HG02884 (cell line): ENCODE data around the gene ARF3.
"Not testable (repeated sequence)": the region's sequence is repeated elsewhere in the genome, so short reads cannot be mapped to it uniquely, and the experiment has no call there.

Experiments
- ATAC-seq: cut with Tn5 transposase; IDR thresholded peaks from one replicate; pipeline ENCODE4 v1.9.1; 2021; ENCODE audit warnings: mild to moderate bottlenecking, moderate library complexity; ENCODE audit not compliant: unreplicated experiment

ARF3 gene

DNA sequence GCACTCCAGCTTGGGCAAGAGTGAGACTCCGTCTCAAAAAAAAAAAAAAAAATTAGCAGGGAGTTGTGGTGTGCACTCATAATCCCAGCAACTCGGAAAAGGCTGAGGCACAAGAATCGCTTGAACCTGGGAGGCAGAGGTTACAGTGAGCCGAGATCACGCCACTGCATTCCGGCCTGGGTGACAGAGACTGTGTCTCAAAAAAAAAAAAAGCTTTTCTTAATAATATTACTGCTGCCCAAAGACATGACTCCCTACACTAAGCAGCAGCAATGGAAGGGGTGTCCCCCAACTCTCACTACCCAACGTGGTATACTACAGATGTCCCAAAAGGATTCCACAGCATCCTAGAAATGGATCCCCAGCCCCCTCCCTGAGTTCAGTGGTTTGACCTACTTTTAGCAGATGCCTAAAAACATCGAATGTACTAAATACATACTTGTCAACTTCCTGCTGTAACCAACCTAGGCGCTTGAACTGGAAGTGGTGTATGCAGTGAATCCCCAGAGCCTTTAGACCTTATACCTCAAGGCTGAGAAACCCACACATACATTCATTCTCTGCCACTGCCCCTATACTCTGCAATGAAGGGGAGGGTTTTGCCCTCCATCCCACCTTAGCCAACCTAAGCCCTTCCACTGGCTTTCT lies 23.5 kb downstream of the ARF3 start:
- no peak for ATAC-seq

DNA sequence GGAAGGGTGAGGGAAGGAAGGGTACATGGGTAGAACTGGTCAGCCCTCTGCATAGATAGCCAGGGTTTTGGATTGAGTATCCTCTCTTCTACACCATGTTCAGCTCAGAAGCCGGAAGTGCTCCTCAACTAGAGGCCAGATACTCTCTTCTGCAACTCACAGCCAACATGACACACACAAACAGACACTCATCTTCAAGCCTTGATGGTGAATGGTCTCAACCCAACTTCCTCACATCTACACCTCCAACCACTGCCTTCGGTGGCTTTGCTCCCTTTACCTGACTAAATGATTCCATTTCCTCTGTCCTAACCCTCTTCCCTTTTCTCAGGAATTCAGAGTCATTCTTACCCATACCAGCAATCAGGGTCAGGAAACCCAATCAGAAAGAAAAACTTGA lies 24.4 kb downstream of the ARF3 start:
- no peak for ATAC-seq

- ATAC-seq, result no peak
Measured at GRCh38 chr12:48930475-48930874, 26.8 kb downstream of the ARF3 start.

DNA sequence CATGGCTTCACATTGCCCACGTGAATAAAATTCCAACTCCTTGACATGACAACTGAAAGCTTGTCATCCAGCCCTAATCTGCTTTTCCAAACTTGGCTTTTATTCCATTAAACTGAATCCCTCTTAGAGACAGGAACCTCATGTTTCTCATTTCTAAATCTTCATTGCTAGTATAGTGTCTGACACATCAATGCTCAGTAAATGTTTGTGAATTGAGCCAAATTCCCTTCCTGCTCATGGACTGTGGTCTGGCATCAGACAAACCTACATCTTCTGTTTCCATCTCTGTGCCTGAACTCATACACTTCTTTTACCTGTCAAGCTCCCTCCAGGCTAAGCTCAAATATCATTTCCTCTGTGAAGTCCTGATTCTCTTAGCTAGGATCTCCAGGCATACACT lies 27.7 kb downstream of the ARF3 start:
- ATAC-seq, result no peak

DNA sequence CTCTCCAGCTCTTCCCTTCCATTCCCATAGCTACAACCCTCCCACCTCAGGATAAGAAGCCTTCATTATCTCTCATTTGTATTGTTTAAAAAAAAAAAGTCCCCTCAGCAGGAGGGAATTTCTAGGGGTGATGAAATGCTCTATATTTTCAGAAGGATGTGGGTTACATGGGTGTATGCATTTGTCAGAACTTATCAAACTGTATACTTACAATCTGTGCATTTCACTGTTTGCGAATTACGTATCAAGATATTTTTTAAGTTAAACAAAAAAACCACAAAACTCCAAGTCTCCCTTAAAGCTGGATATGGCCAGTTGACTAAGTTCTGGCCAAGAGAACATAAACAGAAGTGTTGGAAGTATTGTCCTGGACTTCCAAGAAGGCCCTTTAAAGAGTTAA lies 30.0 kb downstream of the ARF3 start:
- no peak for ATAC-seq

DNA sequence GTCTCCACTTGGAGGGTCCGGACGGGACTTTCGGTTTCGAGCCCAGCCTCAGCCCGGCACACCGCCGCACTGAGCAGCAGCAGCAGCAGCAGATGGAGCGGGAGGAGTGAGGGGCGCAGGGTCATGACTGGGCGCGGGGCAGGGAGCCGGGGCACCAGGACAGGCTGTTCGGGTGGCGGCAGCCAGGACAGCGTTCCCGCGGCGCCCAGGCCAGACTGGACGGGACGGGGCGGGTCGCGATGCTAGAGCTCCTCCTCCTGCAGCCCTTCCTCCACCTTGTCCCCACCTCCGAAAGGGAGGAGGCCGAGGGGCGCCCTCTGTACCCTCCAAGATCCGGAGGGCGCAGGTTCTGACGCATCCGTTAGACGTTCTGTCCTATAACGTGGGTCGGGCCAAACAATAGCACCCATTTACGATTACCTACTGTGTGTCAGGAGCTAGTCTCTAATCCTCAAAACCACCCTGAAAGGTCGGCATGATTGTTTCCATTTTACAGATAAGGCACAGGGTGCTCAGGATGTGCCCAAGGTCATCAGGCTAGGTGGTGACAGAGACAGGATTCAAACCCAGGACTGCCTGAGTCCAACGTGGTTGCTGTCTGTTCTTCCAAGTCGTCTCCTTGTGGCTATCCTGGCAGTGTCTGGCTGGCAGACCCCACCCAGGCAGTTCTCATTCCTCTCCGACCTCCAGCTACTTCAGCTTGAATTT lies 31.8 kb downstream of the ARF3 start, which contains the start of gene FKBP11:
TSS of gene FKBP11 (minus strand) at position 189 of the 708 bp plus-strand sequence. CDS start at position 125, 64 bp downstream.
- ATAC-seq, result peak; percentile 59

DNA sequence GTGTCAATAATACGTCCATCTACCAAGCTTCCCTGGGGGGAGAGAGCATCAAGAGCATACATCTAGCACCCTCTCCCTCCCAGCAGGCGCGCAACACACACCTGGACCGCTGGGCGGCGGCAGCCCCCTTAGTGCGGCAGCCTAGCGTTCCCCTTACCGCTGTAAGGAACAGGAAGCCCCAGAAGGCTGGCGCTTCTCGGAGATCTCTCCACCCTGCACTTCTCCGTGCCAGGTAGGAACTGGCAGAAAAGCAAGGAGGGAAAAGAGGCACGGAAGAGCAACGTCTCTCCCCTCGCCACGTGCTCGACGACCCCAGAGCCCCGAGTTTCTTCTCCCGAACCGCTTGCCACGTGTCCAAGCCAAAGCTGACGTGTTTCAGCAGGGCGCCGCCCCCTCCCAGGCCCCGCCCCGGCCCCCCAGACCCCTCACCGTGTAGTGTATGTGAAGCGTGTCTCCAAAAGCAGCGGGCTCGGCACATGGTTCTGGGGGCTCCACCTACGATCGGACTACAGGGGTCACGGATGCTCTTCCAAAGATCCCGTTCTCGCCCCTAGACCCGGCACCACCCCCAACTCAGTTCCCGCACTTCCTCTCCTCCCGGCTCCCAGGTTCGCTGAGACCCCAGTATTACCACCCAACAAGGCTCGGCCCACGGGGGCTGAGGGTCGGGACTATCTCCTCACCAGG lies 32.5 kb downstream of the ARF3 start:
- peak; percentile 78 for ATAC-seq

DNA sequence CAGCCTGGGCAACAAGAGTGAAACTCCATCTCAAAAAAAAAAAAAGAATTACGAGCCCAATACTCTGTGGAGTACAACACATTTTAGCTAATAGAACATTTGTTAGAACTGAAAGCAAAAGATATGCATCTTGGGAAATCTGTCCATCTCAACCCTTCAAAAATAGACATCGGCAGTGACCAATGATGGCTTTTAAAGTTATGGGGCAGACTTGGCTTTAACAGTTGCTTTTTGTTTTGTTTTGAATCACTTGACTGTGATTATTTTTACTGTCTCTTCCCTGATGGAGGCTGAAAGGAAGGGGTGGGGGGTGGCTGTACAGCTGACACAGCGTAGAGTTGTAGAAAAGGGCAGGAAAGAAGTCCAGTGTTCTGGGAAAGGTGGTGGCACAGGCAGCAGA lies 34.2 kb downstream of the ARF3 start:
- no peak for ATAC-seq

- ATAC-seq, result no peak
Measured at GRCh38 chr12:48917857-48918537, 39.3 kb downstream of the ARF3 start.

DNA sequence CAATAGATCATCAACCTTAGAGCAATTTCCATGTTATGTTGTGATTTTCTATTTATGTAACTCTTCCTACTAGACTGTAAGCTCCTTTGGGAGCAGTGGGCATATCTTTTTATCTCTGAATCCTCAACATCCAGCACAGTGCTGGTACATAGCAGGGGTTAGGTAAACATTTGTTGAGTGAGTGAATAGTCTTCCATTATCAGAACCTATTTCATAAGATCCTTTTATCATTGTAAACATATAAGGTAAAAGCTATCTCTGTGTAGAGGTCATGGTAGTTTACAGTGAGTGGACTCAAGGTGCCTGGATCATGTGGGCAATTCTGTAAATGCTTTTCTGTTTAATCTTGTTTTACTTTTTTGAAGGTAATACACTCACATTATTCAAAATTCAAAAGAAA lies 47.1 kb downstream of the ARF3 start:
- no peak for ATAC-seq

DNA sequence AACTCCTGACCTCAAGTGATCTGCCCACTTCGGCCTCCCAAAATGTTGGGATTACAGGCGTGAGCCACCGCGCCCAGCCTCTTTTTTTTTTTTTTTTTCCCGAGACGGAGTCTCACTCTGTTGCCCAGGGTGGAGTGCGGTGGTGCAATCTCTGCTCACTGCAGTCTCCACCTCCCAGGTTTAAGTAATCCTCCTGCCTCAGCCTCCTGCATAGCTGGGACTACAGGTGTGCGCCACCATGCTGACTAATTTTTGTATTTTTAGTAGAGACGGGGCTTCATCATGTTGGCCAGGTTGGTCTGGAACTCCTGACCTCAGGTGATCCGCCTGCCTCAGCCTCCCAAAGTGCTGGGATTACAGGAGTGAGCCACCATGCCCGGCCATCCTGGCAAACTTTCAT lies 47.6 kb downstream of the ARF3 start:
- ATAC-seq, result not testable (repeated sequence)

DNA sequence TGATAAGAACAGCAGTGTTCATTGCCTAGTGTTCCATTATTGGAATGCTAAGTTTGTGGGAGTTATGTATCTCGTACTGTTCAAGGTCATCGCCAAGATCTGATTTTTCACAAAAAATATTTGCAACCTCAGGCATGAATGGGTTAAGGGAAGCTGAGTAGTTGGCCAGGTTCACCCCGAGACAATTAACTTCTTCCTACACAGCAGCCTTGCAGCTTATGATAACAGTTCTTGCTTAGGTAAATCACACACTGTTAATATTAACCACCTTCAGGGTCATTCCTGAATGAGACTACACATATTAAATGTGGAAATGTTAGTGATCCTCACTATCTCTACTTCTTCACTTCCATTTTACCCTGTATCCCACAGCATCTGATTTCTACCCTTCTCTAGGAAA lies 50.0 kb downstream of the ARF3 start:
- ATAC-seq, result no peak

DNA sequence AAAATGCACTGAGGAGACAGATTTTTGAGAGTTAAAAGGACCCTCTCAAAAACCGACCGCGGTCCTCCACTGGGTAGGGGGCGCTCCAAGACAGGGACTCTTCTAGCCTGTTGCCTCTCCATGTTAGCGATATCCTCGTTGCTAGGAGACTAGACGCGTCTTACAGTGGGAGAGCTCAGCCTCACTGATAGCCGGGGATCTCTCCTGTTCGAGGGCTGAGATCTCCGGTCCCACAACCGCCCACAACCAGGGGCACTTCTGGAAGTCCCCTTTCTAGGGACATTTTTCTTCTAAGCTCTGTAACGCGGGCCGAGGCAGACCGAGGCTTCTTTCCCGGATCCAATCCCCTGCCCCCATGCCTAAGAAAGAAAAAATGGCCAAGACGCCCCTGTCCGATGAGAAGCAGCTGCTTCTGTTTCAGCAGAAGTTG lies 53.3 kb downstream of the ARF3 start:
- peak; percentile 75 for ATAC-seq

GRCh38 chr12:48903363-48903981 lies 53.8 kb downstream of the ARF3 start:
- no peak for ATAC-seq

- ATAC-seq, result no peak
Measured at GRCh38 chr12:48901278-48901677, 56.0 kb downstream of the ARF3 start.

DNA sequence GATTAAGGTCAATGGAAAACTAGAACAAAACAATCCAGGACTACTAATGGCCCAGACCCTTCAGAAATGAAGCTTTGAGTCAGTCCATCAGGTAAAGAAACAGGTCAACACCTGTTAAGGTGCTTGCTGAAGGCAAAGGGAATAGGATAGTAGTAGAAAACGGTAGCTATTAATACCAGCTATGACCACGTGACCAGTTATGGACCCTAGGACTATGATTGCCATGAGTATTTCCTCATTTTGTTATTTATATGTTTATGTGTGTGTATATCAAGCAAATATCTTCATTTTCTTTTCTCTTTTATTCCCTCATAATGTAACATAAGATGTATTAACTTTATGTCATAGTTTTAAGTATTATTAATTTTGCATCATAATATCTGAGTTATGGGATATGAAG lies 57.6 kb downstream of the ARF3 start:
- no peak for ATAC-seq

GRCh38 chr12:48894271-48894670 lies 63.0 kb downstream of the ARF3 start:
- no peak for ATAC-seq

- no peak for ATAC-seq
Measured at GRCh38 chr12:48890657-48891418, 66.4 kb downstream of the ARF3 start.

DNA sequence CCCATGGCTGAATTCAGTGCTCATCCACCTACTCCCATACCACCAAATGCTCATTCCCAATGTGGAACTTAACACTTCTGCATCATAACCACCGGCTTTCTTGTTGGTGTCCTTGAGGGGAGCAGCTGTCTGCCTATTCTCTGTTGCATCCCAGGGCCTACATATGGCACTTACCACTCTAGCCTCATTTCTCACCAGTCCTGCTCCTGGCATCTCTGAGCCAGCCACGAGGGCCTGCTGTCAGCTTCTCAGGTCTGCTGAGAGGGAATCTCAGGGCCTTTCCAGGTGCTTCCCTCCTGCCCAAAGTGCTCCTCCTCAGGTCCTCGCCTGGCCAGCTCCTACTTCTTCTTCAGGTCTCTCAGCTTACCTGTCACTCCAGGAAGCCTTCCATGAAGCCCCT lies 67.6 kb downstream of the ARF3 start:
- no peak for ATAC-seq
